HG03045 (cell line): Measurements from ENCODE around the gene EPB41L1.

ENCODE experiments used
- ATAC-seq: cut with Tn5 transposase; IDR thresholded peaks from one replicate; pipeline ENCODE4 v1.9.1; 2021; ENCODE audit warnings: mild to moderate bottlenecking, moderate library complexity; ENCODE audit not compliant: unreplicated experiment

The EPB41L1 gene

DNA sequence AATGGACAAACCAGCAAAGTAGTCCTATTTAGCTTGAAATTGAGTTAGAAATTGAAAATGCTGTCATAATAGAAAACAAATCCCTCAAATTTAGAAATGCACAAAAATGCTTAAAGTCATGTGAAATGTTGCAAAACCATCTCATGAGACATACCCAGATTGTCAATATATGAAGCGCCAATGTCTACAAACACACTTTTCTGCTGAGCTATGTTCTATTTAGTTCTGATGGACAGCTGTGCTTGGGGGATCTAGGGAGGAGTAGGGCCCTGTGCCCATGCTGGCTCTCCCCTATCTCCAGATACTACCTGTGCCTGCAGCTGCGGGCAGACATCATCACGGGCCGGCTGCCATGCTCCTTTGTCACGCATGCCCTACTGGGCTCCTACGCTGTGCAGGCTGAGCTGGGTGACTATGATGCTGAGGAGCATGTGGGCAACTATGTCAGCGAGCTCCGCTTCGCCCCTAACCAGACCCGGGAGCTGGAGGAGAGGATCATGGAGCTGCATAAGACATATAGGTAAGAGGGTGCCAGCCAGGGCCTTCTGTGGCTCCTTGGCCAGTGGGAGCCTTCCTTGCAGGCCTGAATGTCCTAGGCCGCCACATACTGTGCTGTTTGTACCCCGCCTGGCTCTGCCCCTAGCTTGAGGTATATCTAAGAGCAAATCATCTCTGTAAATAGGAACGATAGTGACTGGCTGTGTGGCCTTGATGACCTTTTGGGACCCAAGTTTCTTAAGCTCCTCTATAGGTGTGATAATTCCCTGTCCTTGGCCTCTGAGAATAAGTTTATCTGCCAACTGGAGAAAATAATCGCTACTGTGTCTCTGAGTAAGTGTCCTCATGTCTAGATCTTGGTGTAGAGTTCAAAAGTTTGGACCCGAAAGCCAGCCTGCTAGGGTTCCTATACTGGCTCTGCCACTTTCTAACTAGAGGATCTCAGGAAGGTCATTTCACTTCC lies 30.6 kb downstream of the EPB41L1 start:
- no peak for ATAC-seq

- no peak for ATAC-seq
Observed at GRCh38 chr20:36193977-36194712, 39.6 kb downstream of the EPB41L1 start.

DNA sequence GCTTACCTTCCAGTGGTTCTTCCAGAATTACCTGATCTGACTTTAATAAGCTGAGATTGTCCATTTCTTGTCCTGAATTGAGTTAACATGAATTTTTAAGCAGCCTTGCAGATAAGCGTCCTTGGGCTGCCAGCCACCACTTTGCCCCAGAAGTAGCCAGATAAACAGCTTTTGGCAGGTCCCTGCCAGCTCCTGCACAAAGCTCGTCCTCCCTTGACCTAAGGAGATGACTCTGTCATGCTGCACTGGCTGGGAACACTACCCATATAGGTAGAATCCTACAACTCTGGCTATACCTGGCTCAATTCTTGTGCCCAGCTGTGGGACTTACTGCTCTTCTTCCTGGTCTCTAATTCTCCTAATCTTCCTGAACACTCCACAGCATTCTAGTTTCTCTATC lies 42.1 kb downstream of the EPB41L1 start:
- no peak for ATAC-seq

DNA sequence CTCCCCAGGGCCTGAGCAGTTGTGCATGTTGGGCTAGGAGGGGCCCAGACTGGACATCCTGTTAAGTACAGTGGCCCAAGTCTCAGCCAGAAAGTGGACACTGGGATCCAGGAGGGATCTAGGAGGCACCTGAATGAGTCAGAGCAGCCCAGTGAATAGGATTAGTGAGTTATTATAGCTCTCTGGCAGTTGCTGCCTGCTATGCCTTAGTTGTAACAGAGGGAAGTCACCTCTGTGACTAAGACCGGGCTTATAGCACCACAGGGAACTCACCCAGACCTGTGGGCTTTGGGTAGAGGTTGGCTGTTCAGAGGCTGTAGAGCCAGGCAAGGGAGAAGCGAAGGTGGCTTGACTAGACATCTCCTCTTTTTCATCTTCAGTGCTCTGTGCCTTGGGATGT lies 42.7 kb downstream of the EPB41L1 start:
- ATAC-seq, result no peak

- no peak for ATAC-seq
Observed at GRCh38 chr20:36199345-36200257, 45.1 kb downstream of the EPB41L1 start.

DNA sequence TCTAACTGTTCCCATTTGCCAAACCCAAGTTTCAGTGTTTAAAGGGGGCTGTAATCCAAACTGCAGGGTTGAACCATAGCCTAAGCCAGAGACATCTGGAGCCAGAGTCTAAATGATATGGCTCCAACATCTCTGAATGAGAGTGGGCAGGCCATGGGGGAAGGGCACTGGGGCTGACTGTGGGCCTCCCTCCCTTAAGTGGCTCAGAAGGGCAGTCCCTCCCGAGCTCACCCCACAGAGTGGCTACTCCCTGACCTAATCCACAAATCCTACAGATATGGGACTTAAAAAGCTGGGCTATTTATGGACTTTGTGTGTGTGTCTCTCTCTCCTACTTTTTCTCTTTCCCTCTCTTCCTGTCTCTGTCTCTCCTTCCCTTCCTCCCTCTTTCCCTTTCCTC lies 45.9 kb downstream of the EPB41L1 start:
- no peak for ATAC-seq

DNA sequence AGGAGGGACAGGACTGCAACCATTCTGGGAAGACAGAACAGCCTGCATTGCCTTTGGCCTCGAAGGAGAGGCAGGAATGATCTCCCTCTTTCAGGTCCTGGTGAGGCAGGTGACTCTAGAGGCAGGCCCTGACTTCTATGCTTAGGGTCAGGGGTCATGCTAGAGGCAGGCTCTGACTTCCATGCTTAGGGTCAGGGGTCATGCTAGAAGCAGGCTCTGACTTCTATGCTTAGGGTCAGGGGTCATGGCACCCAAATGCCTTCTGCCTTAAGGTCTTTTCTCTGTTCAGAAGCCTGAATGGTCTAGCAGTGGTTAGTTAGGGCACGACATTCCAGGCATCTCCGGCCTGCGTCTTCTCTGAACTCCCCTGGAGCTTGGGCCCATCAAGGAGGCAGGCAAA lies 46.7 kb downstream of the EPB41L1 start:
- no peak for ATAC-seq

DNA sequence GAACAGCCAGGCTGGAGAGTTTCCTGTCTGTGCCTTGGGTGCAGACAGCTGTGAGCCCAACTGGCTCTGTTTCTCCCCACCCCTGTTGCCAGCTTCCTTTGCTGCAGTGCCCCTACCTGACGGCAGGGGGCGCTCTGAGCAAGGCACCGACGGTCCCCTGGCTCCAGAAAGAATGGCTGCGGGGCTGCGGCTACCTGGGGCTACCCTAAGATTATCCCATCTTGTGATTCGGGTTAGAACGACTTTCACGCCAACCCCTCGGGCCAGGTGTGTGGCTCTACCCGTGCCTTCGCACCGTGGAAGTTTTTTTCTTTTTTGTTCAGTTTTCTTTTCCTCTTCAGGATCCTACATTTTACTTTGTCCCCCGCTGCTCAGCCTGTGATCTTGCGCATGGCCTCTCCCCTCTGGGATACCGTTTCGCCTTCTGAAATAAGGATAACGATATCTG lies 48.4 kb downstream of the EPB41L1 start:
- no peak for ATAC-seq

GRCh38 chr20:36203861-36204260 lies 49.3 kb downstream of the EPB41L1 start:
- no peak for ATAC-seq

- ATAC-seq, result no peak
Observed at GRCh38 chr20:36205026-36205425, 50.5 kb downstream of the EPB41L1 start.

DNA sequence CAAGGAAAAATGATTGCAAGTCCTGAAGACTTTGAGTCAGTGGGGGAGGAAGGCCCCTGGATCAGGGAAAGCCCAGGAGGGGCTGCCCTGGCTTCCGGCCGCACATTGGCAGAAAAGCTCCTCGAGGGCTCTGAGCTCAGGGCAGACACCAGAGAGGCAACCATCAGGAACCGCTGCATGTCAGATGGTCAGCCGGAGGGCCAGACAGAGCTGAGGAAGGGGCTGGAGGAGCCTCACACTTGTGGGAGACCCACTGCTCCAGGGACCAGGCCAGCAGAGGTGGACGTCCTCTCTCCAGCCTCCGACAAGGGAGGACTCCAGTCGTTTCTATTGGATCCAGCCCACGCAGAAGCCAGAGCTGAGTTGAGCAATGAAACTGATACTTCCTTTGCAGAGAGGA lies 51.5 kb downstream of the EPB41L1 start:
- no peak for ATAC-seq

GRCh38 chr20:36206641-36207040 lies 52.1 kb downstream of the EPB41L1 start:
- ATAC-seq, result no peak

GRCh38 chr20:36207602-36208001 lies 53.1 kb downstream of the EPB41L1 start:
- ATAC-seq, result no peak

- ATAC-seq, result no peak
Observed at GRCh38 chr20:36208257-36208656, 53.7 kb downstream of the EPB41L1 start.

DNA sequence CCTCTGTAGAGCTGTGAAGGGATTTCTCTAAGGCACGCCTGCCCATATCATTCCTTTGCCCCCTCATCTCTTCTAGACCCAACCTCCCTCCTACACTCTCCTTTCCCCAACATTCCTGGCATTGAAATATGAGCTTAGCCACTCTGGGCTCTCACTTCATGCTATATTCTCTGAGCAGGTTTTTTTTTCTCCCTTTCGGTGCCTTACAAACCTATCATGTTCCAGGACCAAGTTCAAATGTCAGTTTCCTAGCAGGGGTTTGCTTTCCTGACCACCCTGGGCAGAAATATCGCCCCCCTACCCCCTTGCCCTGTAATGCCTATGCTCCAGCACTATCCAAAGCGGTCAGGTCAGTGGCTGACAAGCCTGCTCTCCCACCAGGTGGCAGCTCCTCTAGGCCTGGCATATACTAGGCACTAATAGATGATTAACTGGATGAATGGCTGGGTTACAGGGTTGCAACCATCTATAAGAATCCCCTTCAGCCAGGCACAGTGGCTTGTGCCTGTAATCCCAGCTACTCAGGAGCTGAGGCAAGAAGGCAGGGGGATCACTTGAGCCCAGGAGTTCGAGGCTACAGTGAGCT lies 56.0 kb downstream of the EPB41L1 start:
- no peak for ATAC-seq

GRCh38 chr20:36213362-36213761 lies 58.8 kb downstream of the EPB41L1 start:
- no peak for ATAC-seq

GRCh38 chr20:36214684-36215256 lies 60.2 kb downstream of the EPB41L1 start:
- ATAC-seq, result no peak

DNA sequence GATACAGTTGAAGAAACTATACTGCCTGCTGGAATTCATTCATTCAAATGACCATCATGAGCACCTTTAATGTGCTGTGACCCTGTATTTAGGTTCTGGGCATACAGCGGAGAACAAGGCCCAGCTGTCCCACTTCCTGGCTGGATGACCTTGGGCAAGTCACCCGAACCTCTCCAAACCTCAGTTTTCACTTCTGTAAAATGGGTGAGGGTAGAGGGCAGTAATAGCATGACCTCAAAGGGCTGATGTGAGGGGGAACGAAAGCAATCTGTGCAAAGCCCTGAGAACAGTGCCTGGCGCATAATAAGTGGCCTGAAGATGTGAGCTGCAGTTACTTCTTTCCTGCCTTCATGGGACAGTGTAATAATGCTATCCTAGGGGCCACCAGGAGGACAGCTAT lies 61.2 kb downstream of the EPB41L1 start:
- no peak for ATAC-seq

GRCh38 chr20:36216314-36217025 lies 61.9 kb downstream of the EPB41L1 start:
- ATAC-seq, result no peak

- no peak for ATAC-seq
Observed at GRCh38 chr20:36217226-36217625, 62.7 kb downstream of the EPB41L1 start.
